ENCODE measurements around the gene PILRA.

DNA sequence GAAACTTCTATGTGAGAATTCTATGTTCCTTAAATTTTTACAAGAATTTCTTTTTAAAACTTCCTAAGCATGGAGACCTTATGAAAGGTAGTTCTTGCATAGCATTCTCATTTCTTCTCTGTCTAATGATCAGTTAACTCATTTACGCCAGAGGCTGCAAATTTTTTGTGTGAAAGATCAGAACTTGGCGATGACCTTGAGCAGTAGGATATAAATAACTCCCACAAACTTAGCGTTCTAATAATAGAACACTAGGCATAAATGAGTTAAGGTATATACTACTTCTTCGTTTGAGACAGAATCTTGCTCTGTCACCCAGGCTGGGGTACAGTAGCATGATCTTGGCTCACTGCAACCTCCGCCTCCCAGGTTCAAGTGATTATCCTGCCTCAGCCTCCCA, 13.7 kb downstream of the PILRA start:
- TF ChIP-seq, protein P1, sequence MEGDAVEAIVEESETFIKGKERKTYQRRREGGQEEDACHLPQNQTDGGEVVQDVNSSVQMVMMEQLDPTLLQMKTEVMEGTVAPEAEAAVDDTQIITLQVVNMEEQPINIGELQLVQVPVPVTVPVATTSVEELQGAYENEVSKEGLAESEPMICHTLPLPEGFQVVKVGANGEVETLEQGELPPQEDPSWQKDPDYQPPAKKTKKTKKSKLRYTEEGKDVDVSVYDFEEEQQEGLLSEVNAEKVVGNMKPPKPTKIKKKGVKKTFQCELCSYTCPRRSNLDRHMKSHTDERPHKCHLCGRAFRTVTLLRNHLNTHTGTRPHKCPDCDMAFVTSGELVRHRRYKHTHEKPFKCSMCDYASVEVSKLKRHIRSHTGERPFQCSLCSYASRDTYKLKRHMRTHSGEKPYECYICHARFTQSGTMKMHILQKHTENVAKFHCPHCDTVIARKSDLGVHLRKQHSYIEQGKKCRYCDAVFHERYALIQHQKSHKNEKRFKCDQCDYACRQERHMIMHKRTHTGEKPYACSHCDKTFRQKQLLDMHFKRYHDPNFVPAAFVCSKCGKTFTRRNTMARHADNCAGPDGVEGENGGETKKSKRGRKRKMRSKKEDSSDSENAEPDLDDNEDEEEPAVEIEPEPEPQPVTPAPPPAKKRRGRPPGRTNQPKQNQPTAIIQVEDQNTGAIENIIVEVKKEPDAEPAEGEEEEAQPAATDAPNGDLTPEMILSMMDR (IDR thresholded peaks at IDR 0.05) = no peak
- no peak for TF ChIP-seq POLR2A (IDR thresholded peaks at IDR 0.05)
